ENCODE results near the gene PURA. TPM values are rescaled to one million over a fixed set of nuclear protein-coding genes. Genes with fewer than 3 reads are reported as not detected.

Gene PURA
- total and polyA plus RNA-seq, 2 experiments from 2014 or later = 10.7 to 30.6 TPM

DNA sequence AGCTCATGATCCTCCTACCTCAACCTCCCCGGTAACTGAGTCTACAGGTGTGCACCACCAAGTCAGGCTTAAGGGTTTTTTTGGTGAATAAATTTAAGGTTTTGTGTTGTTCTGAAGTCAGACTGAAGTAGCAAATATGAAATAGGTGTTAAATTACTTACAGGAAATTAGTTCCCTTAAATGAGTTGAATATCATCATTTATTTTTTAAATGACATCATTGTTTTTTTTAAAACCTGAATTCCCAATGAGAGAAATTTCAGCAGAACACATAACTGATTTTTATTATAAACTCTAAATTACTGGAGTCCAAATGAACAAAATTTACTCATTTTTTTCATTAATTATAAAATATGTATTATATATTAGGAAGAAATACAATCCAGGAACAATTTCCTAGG, 37.8 kb upstream of the PURA start:
- WGBS, 2 experiments (ENCODE audit: low coverage in 1 of 2, low lambda C conversion rate in 2 of 2, missing lambda C conversion rate in 2 of 2) = 95 to 100% methylated on average over 1 of the region's 1 CpG
- Histone ChIP-seq H3F3A (ENCODE audit: insufficient read depth) (no peaks in the 10 kb centered on the region), H3K36me3 (ENCODE audit: low read depth) (no peaks in the 10 kb centered on the region), H3K9ac (no peak overlapping the region), H3K27ac (no peak overlapping the region), H3K4me1 (ENCODE audit: insufficient read depth) (no peaks in the 10 kb centered on the region), H3K27me3 (replicated peaks; ENCODE audit: insufficient read depth) (0 out of 2 replicates have a peak, but pooled peaks cover 4% of the 10 kb centered on the region), H3K4me3 (no peak overlapping the region), H3K79me2 (ENCODE audit: insufficient read depth) (no peaks in the 10 kb centered on the region), H3K9me3 (ENCODE audit: low read depth) (no peaks in the 10 kb centered on the region), H3K9me2 (ENCODE audit: insufficient read depth) (no peaks in the 10 kb centered on the region), H4K20me1 (ENCODE audit: insufficient read depth) (no peaks in the 10 kb centered on the region), H3K4me2 (ENCODE audit: unreplicated experiment) (no peak overlapping the region), H2AFZ (no peak overlapping the region)
- DNase-seq = no peak
- in situ Hi-C loops (cut with MboI) = no loop called here
- TF ChIP-seq EZH2 (IDR thresholded peaks at IDR 0.05; ENCODE audit: insufficient read depth, poor library complexity, severe bottlenecking) (no peak), EZH2phosphoT487 (IDR thresholded peaks at IDR 0.05; ENCODE audit: insufficient read depth, low read depth) (no peak)

DNA sequence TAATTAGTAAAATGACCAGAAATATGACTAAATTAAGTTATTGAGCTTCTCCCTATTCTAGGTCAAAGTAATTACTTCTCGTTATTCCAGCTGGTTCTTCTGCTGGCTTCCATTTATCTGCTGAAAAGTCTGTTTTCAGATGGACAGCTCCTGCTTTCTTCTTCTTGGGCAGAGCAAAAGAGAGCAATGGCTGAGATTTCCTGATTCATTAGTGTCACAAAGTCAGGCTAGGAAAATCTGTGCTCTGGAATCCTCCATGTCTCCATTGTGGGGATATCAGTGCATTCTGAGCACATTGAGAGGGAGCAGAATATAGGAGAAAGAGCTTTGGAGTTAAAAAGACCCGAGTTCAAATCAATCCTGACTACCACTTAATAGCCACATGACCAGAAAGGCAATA, 37.1 kb upstream of the PURA start:
- Histone ChIP-seq H3F3A (ENCODE audit: insufficient read depth) (no peaks in the 10 kb centered on the region), H3K9me2 (ENCODE audit: insufficient read depth) (no peaks in the 10 kb centered on the region), H3K27me3 (replicated peaks; ENCODE audit: insufficient read depth) (peaks cover 8% of the 10 kb centered on the region; the same call in 1 of the 2 replicates), H3K4me2 (ENCODE audit: unreplicated experiment) (no peak overlapping the region), H3K4me3 (no peak overlapping the region), H3K9ac (no peak overlapping the region), H4K20me1 (ENCODE audit: insufficient read depth) (no peaks in the 10 kb centered on the region), H3K27ac (no peak overlapping the region), H3K36me3 (ENCODE audit: low read depth) (no peaks in the 10 kb centered on the region), H2AFZ (no peak overlapping the region), H3K4me1 (ENCODE audit: insufficient read depth) (no peaks in the 10 kb centered on the region), H3K9me3 (ENCODE audit: low read depth) (no peaks in the 10 kb centered on the region), H3K79me2 (ENCODE audit: insufficient read depth) (no peaks in the 10 kb centered on the region)
- DNase-seq = peak; percentile 15
- 31 to 41% methylated on average over 2 of the region's 2 CpGs for WGBS, 2 experiments (ENCODE audit: low coverage in 1 of 2, low lambda C conversion rate in 2 of 2, missing lambda C conversion rate in 2 of 2)
- no peak for TF ChIP-seq EZH2phosphoT487 (IDR thresholded peaks at IDR 0.05; ENCODE audit: insufficient read depth, low read depth)
- no peak for TF ChIP-seq EZH2 (IDR thresholded peaks at IDR 0.05; ENCODE audit: insufficient read depth, poor library complexity, severe bottlenecking)
- in situ Hi-C loops (cut with MboI) = no loop called here

GRCh38 chr5:140083120-140083519, 30.8 kb upstream of the PURA start:
- no peak for TF ChIP-seq EZH2phosphoT487 (IDR thresholded peaks at IDR 0.05; ENCODE audit: insufficient read depth, low read depth)
- no peak for TF ChIP-seq EZH2 (IDR thresholded peaks at IDR 0.05; ENCODE audit: insufficient read depth, poor library complexity, severe bottlenecking)
- in situ Hi-C loops (cut with MboI) = no loop called here
- WGBS, 2 experiments (ENCODE audit: low coverage in 1 of 2, low lambda C conversion rate in 2 of 2, missing lambda C conversion rate in 2 of 2) = 58 to 68% methylated on average over 1 of the region's 1 CpG
- DNase-seq = no peak
- Histone ChIP-seq H3K9me2 (ENCODE audit: insufficient read depth) (no peaks in the 10 kb centered on the region), H3K9me3 (ENCODE audit: low read depth) (no peaks in the 10 kb centered on the region), H3K9ac (no peak overlapping the region), H3K27ac (no peak overlapping the region), H3K4me3 (no peak overlapping the region), H3K4me1 (ENCODE audit: insufficient read depth) (no peaks in the 10 kb centered on the region), H3K36me3 (ENCODE audit: low read depth) (no peaks in the 10 kb centered on the region), H3F3A (ENCODE audit: insufficient read depth) (no peaks in the 10 kb centered on the region), H2AFZ (no peak overlapping the region), H3K4me2 (ENCODE audit: unreplicated experiment) (no peak overlapping the region), H3K27me3 (replicated peaks; ENCODE audit: insufficient read depth) (peaks cover 54% of the 10 kb centered on the region), H3K79me2 (ENCODE audit: insufficient read depth) (no peaks in the 10 kb centered on the region), H4K20me1 (ENCODE audit: insufficient read depth) (no peaks in the 10 kb centered on the region)

- TF ChIP-seq EZH2 (IDR thresholded peaks at IDR 0.05; ENCODE audit: insufficient read depth, poor library complexity, severe bottlenecking) = no peak
- no peak for TF ChIP-seq EZH2phosphoT487 (IDR thresholded peaks at IDR 0.05; ENCODE audit: insufficient read depth, low read depth)
- Histone ChIP-seq H3K4me2 (ENCODE audit: unreplicated experiment) (no peak overlapping the region), H3K27ac (no peak overlapping the region), H2AFZ (no peak overlapping the region), H4K20me1 (ENCODE audit: insufficient read depth) (no peaks in the 10 kb centered on the region), H3K4me3 (no peak overlapping the region), H3K4me1 (ENCODE audit: insufficient read depth) (no peaks in the 10 kb centered on the region), H3K36me3 (ENCODE audit: low read depth) (no peaks in the 10 kb centered on the region), H3K27me3 (replicated peaks; ENCODE audit: insufficient read depth) (peaks cover 54% of the 10 kb centered on the region), H3K9ac (no peak overlapping the region), H3F3A (ENCODE audit: insufficient read depth) (no peaks in the 10 kb centered on the region), H3K9me3 (ENCODE audit: low read depth) (no peaks in the 10 kb centered on the region), H3K9me2 (ENCODE audit: insufficient read depth) (no peaks in the 10 kb centered on the region), H3K79me2 (ENCODE audit: insufficient read depth) (no peaks in the 10 kb centered on the region)
- WGBS, 2 experiments (ENCODE audit: low coverage in 1 of 2, low lambda C conversion rate in 2 of 2, missing lambda C conversion rate in 2 of 2) = 38 to 53% methylated on average over 1 of the region's 1 CpG
- no peak for DNase-seq
- in situ Hi-C loops (cut with MboI) = no loop called here
Observed at GRCh38 chr5:140083650-140084049, 30.3 kb upstream of the PURA start.

- H3K4me2 ChIP-seq (ENCODE audit: unreplicated experiment) = no peak overlapping the region
- H4K20me1 ChIP-seq (ENCODE audit: insufficient read depth) = no peaks in the 10 kb centered on the region
- WGBS, 2 experiments (ENCODE audit: low coverage in 1 of 2, low lambda C conversion rate in 2 of 2, missing lambda C conversion rate in 2 of 2) = 11 to 15% methylated on average over 4 of the region's 4 CpGs
- H3K9me3 ChIP-seq (ENCODE audit: low read depth) = no peaks in the 10 kb centered on the region
- peaks cover 54% of the 10 kb centered on the region for H3K27me3 ChIP-seq (replicated peaks; ENCODE audit: insufficient read depth)
- H3K27ac ChIP-seq = no peak overlapping the region
- no peaks in the 10 kb centered on the region for H3K79me2 ChIP-seq (ENCODE audit: insufficient read depth)
- no peaks in the 10 kb centered on the region for H3K36me3 ChIP-seq (ENCODE audit: low read depth)
- DNase-seq = peak; percentile 1
- TF ChIP-seq EZH2phosphoT487 (IDR thresholded peaks at IDR 0.05; ENCODE audit: insufficient read depth, low read depth) = no peak
- TF ChIP-seq EZH2 (IDR thresholded peaks at IDR 0.05; ENCODE audit: insufficient read depth, poor library complexity, severe bottlenecking) = no peak
- no peak overlapping the region for H3K9ac ChIP-seq
- in situ Hi-C loops (cut with MboI) = no loop called here
- no peaks in the 10 kb centered on the region for H3K4me1 ChIP-seq (ENCODE audit: insufficient read depth)
- no peaks in the 10 kb centered on the region for H3K9me2 ChIP-seq (ENCODE audit: insufficient read depth)
- no peak overlapping the region for H3K4me3 ChIP-seq
- no peak overlapping the region for H2AFZ ChIP-seq
- H3F3A ChIP-seq (ENCODE audit: insufficient read depth) = no peaks in the 10 kb centered on the region
Observed at GRCh38 chr5:140084541-140084940, 29.4 kb upstream of the PURA start.

Data from GM23248 (cell line).